H9 (cell line): ENCODE data around the gene CR1L. TPM values are rescaled to one million over a fixed set of nuclear protein-coding genes. Genes with fewer than 3 reads are reported as not detected.

Source experiments
- DNase-seq: peaks from one replicate; pipeline ENCODE4 v3.0.0-alpha.2; 2017
- H2AFZ ChIP-seq: one replicate; pipeline ENCODE4 v1.6.1; 2013; ENCODE audit warnings: mild to moderate bottlenecking, low read length, control low read depth, moderate library complexity
- H2AK5ac ChIP-seq: 2 replicates; pipeline ENCODE4 v1.6.1; 2013; ENCODE audit warnings: low read length, control low read depth, mixed read lengths; ENCODE audit not compliant: insufficient read length
- H2BK120ac ChIP-seq: one replicate; pipeline ENCODE4 v1.6.1; 2013; ENCODE audit warnings: low read depth, mild to moderate bottlenecking, low read length, control low read depth, inconsistent platforms; ENCODE audit not compliant: poor library complexity, severe bottlenecking
- H2BK12ac ChIP-seq: 2 replicates; pipeline ENCODE4 v1.6.1; 2013; ENCODE audit warnings: low read length, control low read depth, mixed read lengths, low read depth; ENCODE audit not compliant: insufficient read length
- H2BK15ac ChIP-seq: 2 replicates; pipeline ENCODE4 v1.6.1; 2013; ENCODE audit warnings: low read depth, low read length, control low read depth
- H2BK20ac ChIP-seq: one replicate; pipeline ENCODE4 v1.6.1; 2013; ENCODE audit warnings: low read depth, mild to moderate bottlenecking, low read length, control low read depth, inconsistent platforms; ENCODE audit not compliant: poor library complexity, severe bottlenecking
- H2BK5ac ChIP-seq: 2 replicates; pipeline ENCODE4 v1.6.1; 2013; ENCODE audit warnings: low read length, control low read depth, mixed read lengths; ENCODE audit not compliant: insufficient read length
- H3K14ac ChIP-seq: 2 replicates; pipeline ENCODE4 v1.6.1; 2013; ENCODE audit warnings: low read length, control low read depth; ENCODE audit not compliant: insufficient read depth
- H3K18ac ChIP-seq: 2 replicates; pipeline ENCODE4 v1.6.1; 2013; ENCODE audit warnings: low read depth, mild to moderate bottlenecking, mixed read lengths, low read length, control low read depth; ENCODE audit not compliant: insufficient read length
- H3K23ac ChIP-seq: 2 replicates; pipeline ENCODE4 v1.6.1; 2013; ENCODE audit warnings: low read length, control low read depth, mixed read lengths, low read depth; ENCODE audit not compliant: insufficient read length
- H3K23me2 ChIP-seq: 2 replicates; pipeline ENCODE4 v1.6.1; 2013; ENCODE audit warnings: low read depth, mild to moderate bottlenecking, mixed read lengths, low read length, control low read depth; ENCODE audit not compliant: insufficient read length, poor library complexity, severe bottlenecking
- H3K27ac ChIP-seq: 2 replicates; pipeline ENCODE4 v1.5.1; 2013; ENCODE audit warnings: low read length, control low read depth, mixed read lengths, low read depth; ENCODE audit not compliant: insufficient read length
- H3K27me3 ChIP-seq: 2 replicates; pipeline ENCODE4 v1.6.1; 2013; ENCODE audit warnings: low read length, control low read depth, inconsistent platforms; ENCODE audit not compliant: insufficient read depth
- H3K4ac ChIP-seq: 2 replicates; pipeline ENCODE4 v1.6.1; 2013; ENCODE audit warnings: low read depth, mild to moderate bottlenecking, control low read depth, inconsistent platforms, low read length, moderate library complexity
- H3K4me1 ChIP-seq: 2 replicates; pipeline ENCODE4 v1.6.1; 2013; ENCODE audit warnings: low read length, control low read depth, inconsistent platforms; ENCODE audit not compliant: insufficient read depth
- H3K4me2 ChIP-seq: 2 replicates; pipeline ENCODE4 v1.6.1; 2013; ENCODE audit warnings: low read length, control low read depth, mixed read lengths; ENCODE audit not compliant: insufficient read length, insufficient read depth
- H3K56ac ChIP-seq: 2 replicates; pipeline ENCODE4 v1.6.1; 2013; ENCODE audit warnings: low read depth, mild to moderate bottlenecking, mixed read lengths, low read length, control low read depth; ENCODE audit not compliant: insufficient read length
- H3K79me1 ChIP-seq: 2 replicates; pipeline ENCODE4 v1.6.1; 2013; ENCODE audit warnings: low read depth, mild to moderate bottlenecking, moderate library complexity, low read length, control low read depth, inconsistent platforms; ENCODE audit not compliant: insufficient read depth, poor library complexity, severe bottlenecking
- H3K79me2 ChIP-seq: 2 replicates; pipeline ENCODE4 v1.6.1; 2013; ENCODE audit warnings: low read length, control low read depth, inconsistent platforms; ENCODE audit not compliant: insufficient read depth
- H3K9ac ChIP-seq: 2 replicates; pipeline ENCODE4 v1.6.1; 2013; ENCODE audit warnings: low read length, control low read depth, mixed read lengths; ENCODE audit not compliant: insufficient read length; ENCODE audit errors: extremely low read depth
- H3K9me3 ChIP-seq: one replicate; pipeline ENCODE4 v1.6.1; 2013; ENCODE audit warnings: low read depth, low read length, inconsistent platforms; ENCODE audit not compliant: control insufficient read depth
- H3T11ph ChIP-seq: one replicate; pipeline ENCODE4 v1.6.1; 2013; ENCODE audit warnings: mild to moderate bottlenecking, low read length, control low read depth, inconsistent platforms
- H4K20me1 ChIP-seq: one replicate; pipeline ENCODE4 v1.6.1; 2013; ENCODE audit not compliant: control insufficient read depth, insufficient read length, insufficient read depth
- H4K5ac ChIP-seq: 2 replicates; pipeline ENCODE4 v1.6.1; 2013; ENCODE audit warnings: low read depth, mild to moderate bottlenecking, mixed read lengths, low read length, control low read depth; ENCODE audit not compliant: insufficient read length
- H4K8ac ChIP-seq: replicated peaks from 2 replicates; pipeline ENCODE4 v1.6.1; 2013; ENCODE audit warnings: low read length, control low read depth, mixed read lengths, low read depth; ENCODE audit not compliant: insufficient read length
- H4K91ac ChIP-seq: 2 replicates; pipeline ENCODE4 v1.6.1; 2013; ENCODE audit warnings: low read depth, mild to moderate bottlenecking, moderate library complexity, mixed read lengths, low read length, control low read depth; ENCODE audit not compliant: insufficient read length
- H3K27ac Mint-ChIP-seq, 3 experiments: 2 replicates in 2 of 3; 3 replicates in 1 of 3; pipeline ENCODE4 v1.8.0; 2020 to 2021; ENCODE audit warnings: mixed read lengths in 3 of 3, mild to moderate bottlenecking in 1 of 3, moderate library complexity in 1 of 3
- H3K27me3 Mint-ChIP-seq: 2 replicates; pipeline ENCODE4 v1.8.0; 2021; ENCODE audit warnings: low read depth, mild to moderate bottlenecking, moderate library complexity, mixed read lengths
- H3K36me3 Mint-ChIP-seq, 3 experiments: 2 replicates in 2 of 3; 3 replicates in 1 of 3; pipeline ENCODE4 v1.8.0; 2020 to 2021; ENCODE audit warnings: low read depth in 3 of 3, mixed read lengths in 3 of 3; ENCODE audit not compliant: insufficient read depth in 1 of 3
- H3K4me1 Mint-ChIP-seq, 2 experiments: 2 replicates each; pipeline ENCODE4 v1.8.0; 2020; ENCODE audit warnings: mixed read lengths in 2 of 2
- H3K4me3 Mint-ChIP-seq, 2 experiments: 2 replicates in 1 of 2; 3 replicates in 1 of 2; pipeline ENCODE4 v1.8.0; 2020 to 2021; ENCODE audit warnings: mild to moderate bottlenecking in 2 of 2, mixed read lengths in 2 of 2, moderate library complexity in 1 of 2
- H3K9me3 Mint-ChIP-seq, 2 experiments: 2 replicates in 1 of 2; 3 replicates in 1 of 2; pipeline ENCODE4 v1.8.0; 2020; ENCODE audit warnings: mild to moderate bottlenecking in 2 of 2, mixed read lengths in 2 of 2, moderate library complexity in 1 of 2
- CTCF ChIP-seq: fragments of 200-600 bp; sonication (generic); conservative IDR thresholded peaks from 3 replicates; pipeline ENCODE4 v1.8.0; 2021; ENCODE audit warnings: antibody characterized with exemption, mild to moderate bottlenecking
- WGBS: extraction: QIAGEN DNeasy Blood & Tissue Kit; methylation state at CpG from one replicate; pipeline ENCODE4 v1.1.7; 2013; ENCODE audit warnings: missing lambda C conversion rate, low lambda C conversion rate, mixed read lengths; ENCODE audit not compliant: insufficient read length; ENCODE audit errors: extremely low coverage; 5-methylcytosine and 5-hydroxymethylcytosine counted together
- total RNA-seq: library from RNA; stranded (reverse); gene quantifications from 2 replicates; pipeline ENCODE4 v1.2.1, GENCODE V29; 2021

CR1L gene
- total RNA-seq, 1 experiment from 2014 or later = 0.37 TPM

DNA sequence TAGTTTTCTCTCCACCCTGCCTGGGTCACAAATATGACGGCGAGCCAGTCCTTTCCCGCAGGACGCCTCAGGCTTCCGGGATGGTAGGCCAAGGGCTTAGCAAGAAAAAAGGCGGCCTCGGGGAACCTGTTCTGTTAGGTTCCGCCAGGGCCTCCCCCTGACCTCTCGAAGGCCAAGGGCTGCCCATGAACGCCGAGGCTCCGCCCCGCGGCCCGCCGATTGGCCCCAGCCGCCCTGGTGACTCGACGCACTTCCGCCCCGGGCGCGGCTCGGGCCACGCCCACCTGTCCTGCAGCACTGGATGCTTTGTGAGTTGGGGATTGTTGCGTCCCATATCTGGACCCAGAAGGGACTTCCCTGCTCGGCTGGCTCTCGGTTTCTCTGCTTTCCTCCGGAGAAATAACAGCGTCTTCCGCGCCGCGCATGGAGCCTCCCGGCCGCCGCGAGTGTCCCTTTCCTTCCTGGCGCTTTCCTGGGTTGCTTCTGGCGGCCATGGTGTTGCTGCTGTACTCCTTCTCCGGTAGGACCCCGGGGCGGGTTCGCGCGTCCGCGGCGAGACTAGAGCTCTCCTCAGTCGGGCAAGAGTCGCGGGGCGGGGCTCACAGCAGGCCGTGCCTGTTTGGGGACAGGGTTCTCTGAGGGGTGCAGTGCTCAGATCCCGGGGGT is 107.0 kb downstream of the CR1L start, which contains the start of gene CD46:
CD46 (plus strand) TSS at position 265 of the 666 bp plus-strand sequence; CDS start at position 424, 159 bp downstream.
- H3K56ac ChIP-seq = no peak within 1 kb of the TSS
- H3K79me2 ChIP-seq = peaks cover 47% of the 10 kb centered on the region; the same call in 1 of the 2 replicates
- H3K4me2 ChIP-seq = peak within 1 kb of the TSS; percentile 50
- no peaks in the 10 kb centered on the region for H3K9me3 ChIP-seq
- no peak for TF ChIP-seq CTCF
- Mint-ChIP-seq H3K9me3 (no peaks in the 10 kb centered on the region), H3K4me3 (peak within 1 kb of the TSS; percentile 99), H3K27me3 (no peaks in the 10 kb centered on the region), H3K36me3 (peaks cover 9 to 12% (median 9%) of the 10 kb centered on the region in 3 experiments), H3K4me1 (peaks cover 61 to 67% of the 10 kb centered on the region in 2 experiments), H3K27ac (peak within 1 kb of the TSS; percentile 98 to 99 (median 99))
- peak within 1 kb of the TSS; percentile 82 for H2BK5ac ChIP-seq
- no peak within 1 kb of the TSS for H2BK120ac ChIP-seq
- peak within 1 kb of the TSS; percentile 71 for H3K18ac ChIP-seq
- H3T11ph ChIP-seq = no peak within 1 kb of the TSS
- H3K23ac ChIP-seq = no peak within 1 kb of the TSS
- no peak within 1 kb of the TSS for H3K4ac ChIP-seq
- H2AK5ac ChIP-seq = no peak within 1 kb of the TSS
- no peak within 1 kb of the TSS for H2AFZ ChIP-seq
- no peak within 1 kb of the TSS for H4K8ac ChIP-seq
- H3K14ac ChIP-seq = peak within 1 kb of the TSS; percentile 66
- DNase-seq = peak; percentile 98
- peak within 1 kb of the TSS; percentile 84 for H3K9ac ChIP-seq
- H3K79me1 ChIP-seq = no peaks in the 10 kb centered on the region
- peaks cover 4% of the 10 kb centered on the region for H3K23me2 ChIP-seq
- H2BK15ac ChIP-seq = no peak within 1 kb of the TSS
- no peaks in the 10 kb centered on the region for H4K20me1 ChIP-seq
- no peak within 1 kb of the TSS for H2BK20ac ChIP-seq
- peaks cover 3% of the 10 kb centered on the region; the same call in 1 of the 2 replicates for H3K4me1 ChIP-seq
- peak within 1 kb of the TSS; percentile 25 for H3K27ac ChIP-seq
- no peak within 1 kb of the TSS for H4K5ac ChIP-seq
- WGBS = no CpG with 5 or more reads among the region's 55 CpGs
- H4K91ac ChIP-seq = no peak within 1 kb of the TSS
- H3K27me3 ChIP-seq = no peaks in the 10 kb centered on the region
- no peak within 1 kb of the TSS for H2BK12ac ChIP-seq
